WTC11 (cell line): Measurements from ENCODE around the gene OR52K1. TPM values are rescaled to one million over a fixed set of nuclear protein-coding genes. Genes with fewer than 3 reads are reported as not detected.

Source experiments
- ATAC-seq: fragments of 200-7000 bp; cut with Tn5 transposase; 2 replicates; pipeline ENCODE4 v1.10.0; 2021; ENCODE audit warnings: mild to moderate bottlenecking, moderate library complexity
- CTCF ChIA-PET: fragments of 300-600 bp; sonication (Branson Sonifier 250); formaldehyde crosslinking; loops from one replicate; lab custom pipeline; 2021; ENCODE audit warnings: antibody characterized with exemption; lab: Charles Lee
- POLR2A ChIA-PET: fragments of 350-600 bp; sonication (Branson Sonifier 250); formaldehyde crosslinking; loops from one replicate; lab custom pipeline; 2021; ENCODE audit warnings: antibody characterized with exemption; lab: Charles Lee
- DNase-seq: peaks from one replicate; pipeline ENCODE4 v3.0.0; 2021; ENCODE audit warnings: low spot score
- H3K27ac Mint-ChIP-seq: 2 replicates; pipeline ENCODE4 v1.8.0; 2021; ENCODE audit warnings: mixed read lengths
- H3K27me3 Mint-ChIP-seq: 2 replicates; pipeline ENCODE4 v1.8.0; 2021; ENCODE audit warnings: low read depth, mild to moderate bottlenecking, moderate library complexity, mixed read lengths
- H3K36me3 Mint-ChIP-seq: 2 replicates; pipeline ENCODE4 v1.8.0; 2021; ENCODE audit warnings: mixed read lengths
- H3K4me1 Mint-ChIP-seq: 2 replicates; pipeline ENCODE4 v1.8.0; 2022; ENCODE audit warnings: mixed read lengths
- H3K4me3 Mint-ChIP-seq: 2 replicates; pipeline ENCODE4 v1.8.0; 2021; ENCODE audit warnings: mild to moderate bottlenecking, moderate library complexity, mixed read lengths
- H3K9me3 Mint-ChIP-seq: 2 replicates; pipeline ENCODE4 v1.8.0; 2021; ENCODE audit warnings: mixed read lengths
- FOXK1 ChIP-seq: sonication (generic); formaldehyde crosslinking; IDR thresholded peaks from 2 replicates; pipeline ENCODE4 v1.8.0; 2022; ENCODE audit warnings: mild to moderate bottlenecking, moderate library complexity, missing genetic modification reagents
- NFATC4 ChIP-seq: fragments of 250-450 bp; sonication (Bioruptor Pico); IDR thresholded peaks from 2 replicates; pipeline ENCODE4 v1.9.0; 2021; ENCODE audit warnings: mild to moderate bottlenecking
- NR2C2 ChIP-seq: sonication (generic); formaldehyde crosslinking; IDR thresholded peaks from 2 replicates; pipeline ENCODE4 v1.8.0; 2022; ENCODE audit warnings: mild to moderate bottlenecking, missing genetic modification reagents
- PRRX2 ChIP-seq: fragments of 250-450 bp; sonication (Bioruptor Pico); IDR thresholded peaks from 2 replicates; pipeline ENCODE4 v1.8.0; 2021; ENCODE audit warnings: mild to moderate bottlenecking
- SMAD3 ChIP-seq: sonication (generic); formaldehyde crosslinking; IDR thresholded peaks from 2 replicates; pipeline ENCODE4 v1.8.0; 2022; ENCODE audit warnings: missing genetic modification reagents, mild to moderate bottlenecking, borderline replicate concordance
- SMAD4 ChIP-seq: sonication (generic); formaldehyde crosslinking; IDR thresholded peaks from 2 replicates; pipeline ENCODE4 v1.8.0; 2022; ENCODE audit warnings: mild to moderate bottlenecking, missing genetic modification reagents
- ZNF219 ChIP-seq: sonication (generic); formaldehyde crosslinking; IDR thresholded peaks from 2 replicates; pipeline ENCODE4 v1.8.0; 2023; ENCODE audit warnings: missing genetic modification reagents, mild to moderate bottlenecking, borderline replicate concordance
- ZNF396 ChIP-seq: fragments of 250-450 bp; sonication (Bioruptor Pico); IDR thresholded peaks from 2 replicates; pipeline ENCODE4 v1.8.0; 2021; ENCODE audit warnings: mild to moderate bottlenecking, moderate library complexity, borderline replicate concordance
- ZNF423 ChIP-seq: fragments of 250-450 bp; sonication (Bioruptor Pico); IDR thresholded peaks from 2 replicates; pipeline ENCODE4 v2.1.2; 2022; ENCODE audit warnings: mild to moderate bottlenecking, moderate library complexity
- ZNF671 ChIP-seq: fragments of 250-450 bp; sonication (Bioruptor Pico); IDR thresholded peaks from 2 replicates; pipeline ENCODE4 v1.8.0; 2021; ENCODE audit warnings: mild to moderate bottlenecking
- total RNA-seq: library from RNA; stranded (reverse); gene quantifications from 3 replicates; pipeline ENCODE4 v1.2.3, GENCODE V29; 2021
- TF ChIP-seq, protein P1 (sequence below): sonication (generic); formaldehyde crosslinking; IDR thresholded peaks from 2 replicates; pipeline ENCODE4 v1.8.1; 2023; ENCODE audit warnings: mild to moderate bottlenecking, moderate library complexity, missing genetic modification reagents
- TF ChIP-seq, protein P2 (sequence below): sonication (generic); formaldehyde crosslinking; IDR thresholded peaks from 2 replicates; pipeline ENCODE4 v1.8.1; 2022; ENCODE audit warnings: missing genetic modification reagents, borderline replicate concordance
- TF ChIP-seq, protein P3 (sequence below): sonication (generic); formaldehyde crosslinking; IDR thresholded peaks from 2 replicates; pipeline ENCODE4 v1.8.0; 2022; ENCODE audit warnings: mild to moderate bottlenecking, missing genetic modification reagents
- TF ChIP-seq, protein P4 (sequence below): fragments of 250-450 bp; sonication (Bioruptor Pico); conservative IDR thresholded peaks from 2 replicates; pipeline ENCODE4 v1.9.0; 2021; ENCODE audit warnings: mild to moderate bottlenecking
- TF ChIP-seq, protein P5 (sequence below): fragments of 250-450 bp; sonication (Bioruptor Pico); IDR thresholded peaks from 2 replicates; pipeline ENCODE4 v1.9.0; 2021; ENCODE audit warnings: moderate library complexity, mild to moderate bottlenecking, inconsistent platforms, borderline replicate concordance
- TF ChIP-seq, protein P6 (sequence below): sonication (generic); formaldehyde crosslinking; IDR thresholded peaks from 2 replicates; pipeline ENCODE4 v1.8.1; 2022; ENCODE audit warnings: low read depth, missing genetic modification reagents, borderline replicate concordance
- TF ChIP-seq, protein P7 (sequence below): sonication (generic); formaldehyde crosslinking; IDR thresholded peaks from 2 replicates; pipeline ENCODE4 v1.8.1; 2023; ENCODE audit warnings: mild to moderate bottlenecking, missing genetic modification reagents, borderline replicate concordance

OR52K1 gene
- total RNA-seq, 1 experiment from 2014 or later: 0.07 TPM

DNA sequence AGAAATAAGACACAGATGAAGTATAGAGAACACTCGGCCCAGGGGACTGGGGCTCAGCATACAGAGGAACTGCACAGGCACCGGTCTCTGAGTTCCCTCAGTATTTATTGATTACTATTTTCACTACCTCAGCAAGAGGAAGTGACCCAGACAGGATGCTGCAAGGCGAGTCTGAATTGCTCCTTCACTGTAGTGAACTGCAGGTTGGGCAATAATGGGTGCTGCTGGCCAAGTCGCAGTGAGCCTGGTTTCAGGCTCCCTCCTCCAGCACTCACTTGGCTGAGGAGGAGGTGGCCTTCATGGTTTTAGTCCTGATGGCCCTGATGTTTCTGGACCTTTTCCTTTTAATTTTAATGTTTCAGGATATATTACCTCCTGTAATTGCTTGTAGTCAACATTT lies 22.9 kb upstream of the OR52K1 start:
- TF ChIP-seq, protein P1, sequence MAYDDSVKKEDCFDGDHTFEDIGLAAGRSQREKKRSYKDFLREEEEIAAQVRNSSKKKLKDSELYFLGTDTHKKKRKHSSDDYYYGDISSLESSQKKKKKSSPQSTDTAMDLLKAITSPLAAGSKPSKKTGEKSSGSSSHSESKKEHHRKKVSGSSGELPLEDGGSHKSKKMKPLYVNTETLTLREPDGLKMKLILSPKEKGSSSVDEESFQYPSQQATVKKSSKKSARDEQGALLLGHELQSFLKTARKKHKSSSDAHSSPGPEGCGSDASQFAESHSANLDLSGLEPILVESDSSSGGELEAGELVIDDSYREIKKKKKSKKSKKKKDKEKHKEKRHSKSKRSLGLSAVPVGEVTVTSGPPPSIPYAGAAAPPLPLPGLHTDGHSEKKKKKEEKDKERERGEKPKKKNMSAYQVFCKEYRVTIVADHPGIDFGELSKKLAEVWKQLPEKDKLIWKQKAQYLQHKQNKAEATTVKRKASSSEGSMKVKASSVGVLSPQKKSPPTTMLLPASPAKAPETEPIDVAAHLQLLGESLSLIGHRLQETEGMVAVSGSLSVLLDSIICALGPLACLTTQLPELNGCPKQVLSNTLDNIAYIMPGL (CRISPR knock-in tag): no peak
- no peak for TF ChIP-seq ZNF423 (CRISPR knock-in tag)
- no peak for TF ChIP-seq ZNF671 (CRISPR knock-in tag)
- TF ChIP-seq NR2C2: no peak
- TF ChIP-seq PRRX2 (CRISPR knock-in tag): no peak
- TF ChIP-seq, protein P2, sequence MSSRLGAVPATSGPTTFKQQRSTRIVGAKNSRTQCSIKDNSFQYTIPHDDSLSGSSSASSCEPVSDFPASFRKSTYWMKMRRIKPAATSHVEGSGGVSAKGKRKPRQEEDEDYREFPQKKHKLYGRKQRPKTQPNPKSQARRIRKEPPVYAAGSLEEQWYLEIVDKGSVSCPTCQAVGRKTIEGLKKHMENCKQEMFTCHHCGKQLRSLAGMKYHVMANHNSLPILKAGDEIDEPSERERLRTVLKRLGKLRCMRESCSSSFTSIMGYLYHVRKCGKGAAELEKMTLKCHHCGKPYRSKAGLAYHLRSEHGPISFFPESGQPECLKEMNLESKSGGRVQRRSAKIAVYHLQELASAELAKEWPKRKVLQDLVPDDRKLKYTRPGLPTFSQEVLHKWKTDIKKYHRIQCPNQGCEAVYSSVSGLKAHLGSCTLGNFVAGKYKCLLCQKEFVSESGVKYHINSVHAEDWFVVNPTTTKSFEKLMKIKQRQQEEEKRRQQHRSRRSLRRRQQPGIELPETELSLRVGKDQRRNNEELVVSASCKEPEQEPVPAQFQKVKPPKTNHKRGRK (CRISPR knock-in tag): no peak
- TF ChIP-seq, protein P3, sequence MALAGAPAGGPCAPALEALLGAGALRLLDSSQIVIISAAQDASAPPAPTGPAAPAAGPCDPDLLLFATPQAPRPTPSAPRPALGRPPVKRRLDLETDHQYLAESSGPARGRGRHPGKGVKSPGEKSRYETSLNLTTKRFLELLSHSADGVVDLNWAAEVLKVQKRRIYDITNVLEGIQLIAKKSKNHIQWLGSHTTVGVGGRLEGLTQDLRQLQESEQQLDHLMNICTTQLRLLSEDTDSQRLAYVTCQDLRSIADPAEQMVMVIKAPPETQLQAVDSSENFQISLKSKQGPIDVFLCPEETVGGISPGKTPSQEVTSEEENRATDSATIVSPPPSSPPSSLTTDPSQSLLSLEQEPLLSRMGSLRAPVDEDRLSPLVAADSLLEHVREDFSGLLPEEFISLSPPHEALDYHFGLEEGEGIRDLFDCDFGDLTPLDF (CRISPR knock-in tag): no peak
- no peak for DNase-seq
- peaks cover 35% of the 10 kb centered on the region for H3K36me3 Mint-ChIP-seq
- CTCF ChIA-PET: no interaction called here
- H3K27me3 Mint-ChIP-seq: peaks cover 9% of the 10 kb centered on the region
- no peak overlapping the region for H3K4me3 Mint-ChIP-seq
- ATAC-seq: peak; percentile 21; the same call in 1 of the 2 replicates
- no peak overlapping the region for H3K27ac Mint-ChIP-seq
- POLR2A ChIA-PET: no interaction called here
- peaks cover 46% of the 10 kb centered on the region for H3K9me3 Mint-ChIP-seq
- H3K4me1 Mint-ChIP-seq: peaks cover 14% of the 10 kb centered on the region

DNA sequence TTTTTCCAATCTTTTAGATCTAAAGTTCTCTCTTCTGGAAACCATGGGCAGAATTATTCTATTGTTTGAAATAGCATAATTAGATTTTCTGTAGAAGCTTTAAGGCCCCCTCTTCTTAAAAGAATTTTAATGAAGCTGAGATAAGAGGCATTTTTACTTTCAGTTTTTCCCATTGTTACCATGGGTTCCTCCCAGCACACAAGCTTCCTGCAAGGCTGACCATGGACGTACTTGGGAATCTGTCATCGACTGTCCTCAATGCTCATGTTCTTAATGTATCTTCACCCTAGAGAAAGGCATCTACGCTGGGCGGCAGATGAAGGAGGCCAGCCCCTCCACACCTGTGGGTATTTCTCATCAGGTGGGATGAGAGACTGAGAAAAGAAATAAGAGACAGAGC lies 22.3 kb upstream of the OR52K1 start:
- Mint-ChIP-seq H3K4me1 (peaks cover 20% of the 10 kb centered on the region), H3K27me3 (peaks cover 5% of the 10 kb centered on the region), H3K9me3 (peaks cover 46% of the 10 kb centered on the region), H3K36me3 (peaks cover 35% of the 10 kb centered on the region), H3K27ac (no peak overlapping the region), H3K4me3 (no peak overlapping the region)
- DNase-seq (no peak), ATAC-seq (no peak)
- CTCF ChIA-PET: no interaction called here
- TF ChIP-seq, protein P3 (CRISPR knock-in tag): no peak
- TF ChIP-seq, protein P4, sequence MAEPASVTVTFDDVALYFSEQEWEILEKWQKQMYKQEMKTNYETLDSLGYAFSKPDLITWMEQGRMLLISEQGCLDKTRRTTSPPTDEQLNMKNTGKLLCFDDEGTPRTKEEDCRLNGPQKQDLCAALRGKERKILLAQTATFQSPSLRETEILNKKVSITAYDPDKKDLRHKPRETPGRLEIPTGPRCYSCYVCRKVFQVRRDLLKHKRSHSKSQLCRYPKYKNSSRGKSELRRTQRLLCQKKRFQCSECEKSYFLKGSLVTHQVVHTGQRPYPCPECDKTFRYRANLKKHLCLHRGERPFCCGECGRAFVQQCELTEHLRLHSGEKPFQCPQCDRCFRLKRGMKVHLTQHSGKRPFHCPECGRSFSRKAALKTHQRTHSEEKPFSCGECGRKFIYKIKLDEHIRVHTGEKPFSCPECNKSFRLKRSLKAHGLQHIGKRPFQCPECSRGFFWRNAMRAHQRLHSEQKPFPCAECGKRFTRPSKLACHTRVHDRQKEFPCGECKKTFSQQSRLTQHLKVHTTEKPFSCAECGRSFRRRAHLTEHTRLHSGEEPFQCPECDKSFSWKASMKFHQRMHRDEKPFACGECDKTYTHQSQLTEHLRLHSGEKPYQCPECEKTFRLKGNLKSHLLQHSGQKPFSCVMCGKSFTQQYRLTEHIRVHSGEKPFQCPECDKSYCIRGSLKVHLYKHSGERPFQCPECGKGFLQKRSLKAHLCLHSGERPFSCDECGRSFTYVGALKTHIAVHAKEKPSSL: no peak
- TF ChIP-seq NFATC4 (CRISPR knock-in tag) (no peak), ZNF219 (no peak), FOXK1 (no peak), SMAD3 (no peak), SMAD4 (CRISPR knock-in tag) (no peak), ZNF396 (no peak)
- TF ChIP-seq, protein P5, sequence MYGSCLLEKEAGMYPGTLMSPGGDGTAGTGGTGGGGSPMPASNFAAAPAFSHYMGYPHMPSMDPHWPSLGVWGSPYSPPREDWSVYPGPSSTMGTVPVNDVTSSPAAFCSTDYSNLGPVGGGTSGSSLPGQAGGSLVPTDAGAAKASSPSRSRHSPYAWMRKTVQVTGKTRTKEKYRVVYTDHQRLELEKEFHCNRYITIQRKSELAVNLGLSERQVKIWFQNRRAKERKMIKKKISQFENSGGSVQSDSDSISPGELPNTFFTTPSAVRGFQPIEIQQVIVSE (CRISPR knock-in tag): no peak
- TF ChIP-seq, protein P6, sequence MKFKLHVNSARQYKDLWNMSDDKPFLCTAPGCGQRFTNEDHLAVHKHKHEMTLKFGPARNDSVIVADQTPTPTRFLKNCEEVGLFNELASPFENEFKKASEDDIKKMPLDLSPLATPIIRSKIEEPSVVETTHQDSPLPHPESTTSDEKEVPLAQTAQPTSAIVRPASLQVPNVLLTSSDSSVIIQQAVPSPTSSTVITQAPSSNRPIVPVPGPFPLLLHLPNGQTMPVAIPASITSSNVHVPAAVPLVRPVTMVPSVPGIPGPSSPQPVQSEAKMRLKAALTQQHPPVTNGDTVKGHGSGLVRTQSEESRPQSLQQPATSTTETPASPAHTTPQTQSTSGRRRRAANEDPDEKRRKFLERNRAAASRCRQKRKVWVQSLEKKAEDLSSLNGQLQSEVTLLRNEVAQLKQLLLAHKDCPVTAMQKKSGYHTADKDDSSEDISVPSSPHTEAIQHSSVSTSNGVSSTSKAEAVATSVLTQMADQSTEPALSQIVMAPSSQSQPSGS: no peak
- TF ChIP-seq, protein P7, sequence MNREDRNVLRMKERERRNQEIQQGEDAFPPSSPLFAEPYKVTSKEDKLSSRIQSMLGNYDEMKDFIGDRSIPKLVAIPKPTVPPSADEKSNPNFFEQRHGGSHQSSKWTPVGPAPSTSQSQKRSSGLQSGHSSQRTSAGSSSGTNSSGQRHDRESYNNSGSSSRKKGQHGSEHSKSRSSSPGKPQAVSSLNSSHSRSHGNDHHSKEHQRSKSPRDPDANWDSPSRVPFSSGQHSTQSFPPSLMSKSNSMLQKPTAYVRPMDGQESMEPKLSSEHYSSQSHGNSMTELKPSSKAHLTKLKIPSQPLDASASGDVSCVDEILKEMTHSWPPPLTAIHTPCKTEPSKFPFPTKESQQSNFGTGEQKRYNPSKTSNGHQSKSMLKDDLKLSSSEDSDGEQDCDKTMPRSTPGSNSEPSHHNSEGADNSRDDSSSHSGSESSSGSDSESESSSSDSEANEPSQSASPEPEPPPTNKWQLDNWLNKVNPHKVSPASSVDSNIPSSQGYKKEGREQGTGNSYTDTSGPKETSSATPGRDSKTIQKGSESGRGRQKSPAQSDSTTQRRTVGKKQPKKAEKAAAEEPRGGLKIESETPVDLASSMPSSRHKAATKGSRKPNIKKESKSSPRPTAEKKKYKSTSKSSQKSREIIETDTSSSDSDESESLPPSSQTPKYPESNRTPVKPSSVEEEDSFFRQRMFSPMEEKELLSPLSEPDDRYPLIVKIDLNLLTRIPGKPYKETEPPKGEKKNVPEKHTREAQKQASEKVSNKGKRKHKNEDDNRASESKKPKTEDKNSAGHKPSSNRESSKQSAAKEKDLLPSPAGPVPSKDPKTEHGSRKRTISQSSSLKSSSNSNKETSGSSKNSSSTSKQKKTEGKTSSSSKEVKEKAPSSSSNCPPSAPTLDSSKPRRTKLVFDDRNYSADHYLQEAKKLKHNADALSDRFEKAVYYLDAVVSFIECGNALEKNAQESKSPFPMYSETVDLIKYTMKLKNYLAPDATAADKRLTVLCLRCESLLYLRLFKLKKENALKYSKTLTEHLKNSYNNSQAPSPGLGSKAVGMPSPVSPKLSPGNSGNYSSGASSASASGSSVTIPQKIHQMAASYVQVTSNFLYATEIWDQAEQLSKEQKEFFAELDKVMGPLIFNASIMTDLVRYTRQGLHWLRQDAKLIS: no peak
- POLR2A ChIA-PET: no interaction called here
